M059J (cell line): ENCODE measurements around the gene DDX53. TPM values are rescaled to one million over a fixed set of nuclear protein-coding genes. Genes with fewer than 3 reads are reported as not detected.

ENCODE experiments used
- DNase-seq: peaks from one replicate; pipeline ENCODE4 v3.0.0-alpha.2; 2012; ENCODE audit warnings: low read depth
- total RNA-seq: library from RNA; depleted of rRNA; stranded (reverse); fragments of >200 nt; shearing (Covaris generic); gene quantifications from 2 replicates; pipeline ENCODE4 v1.2.3, GENCODE V29; 2014; rRNA removed

The DDX53 gene
- total RNA-seq, result 0.81 and 1.6 TPM in 2 replicates

- DNase-seq, result peak; percentile 54
These were observed at the start of gene DDX53 for GRCh38 chrX:22999696-23000223. TSS of gene DDX53 (plus strand) at chrX:22999960. CDS start at chrX:23000058, 98 bp downstream.

DNA sequence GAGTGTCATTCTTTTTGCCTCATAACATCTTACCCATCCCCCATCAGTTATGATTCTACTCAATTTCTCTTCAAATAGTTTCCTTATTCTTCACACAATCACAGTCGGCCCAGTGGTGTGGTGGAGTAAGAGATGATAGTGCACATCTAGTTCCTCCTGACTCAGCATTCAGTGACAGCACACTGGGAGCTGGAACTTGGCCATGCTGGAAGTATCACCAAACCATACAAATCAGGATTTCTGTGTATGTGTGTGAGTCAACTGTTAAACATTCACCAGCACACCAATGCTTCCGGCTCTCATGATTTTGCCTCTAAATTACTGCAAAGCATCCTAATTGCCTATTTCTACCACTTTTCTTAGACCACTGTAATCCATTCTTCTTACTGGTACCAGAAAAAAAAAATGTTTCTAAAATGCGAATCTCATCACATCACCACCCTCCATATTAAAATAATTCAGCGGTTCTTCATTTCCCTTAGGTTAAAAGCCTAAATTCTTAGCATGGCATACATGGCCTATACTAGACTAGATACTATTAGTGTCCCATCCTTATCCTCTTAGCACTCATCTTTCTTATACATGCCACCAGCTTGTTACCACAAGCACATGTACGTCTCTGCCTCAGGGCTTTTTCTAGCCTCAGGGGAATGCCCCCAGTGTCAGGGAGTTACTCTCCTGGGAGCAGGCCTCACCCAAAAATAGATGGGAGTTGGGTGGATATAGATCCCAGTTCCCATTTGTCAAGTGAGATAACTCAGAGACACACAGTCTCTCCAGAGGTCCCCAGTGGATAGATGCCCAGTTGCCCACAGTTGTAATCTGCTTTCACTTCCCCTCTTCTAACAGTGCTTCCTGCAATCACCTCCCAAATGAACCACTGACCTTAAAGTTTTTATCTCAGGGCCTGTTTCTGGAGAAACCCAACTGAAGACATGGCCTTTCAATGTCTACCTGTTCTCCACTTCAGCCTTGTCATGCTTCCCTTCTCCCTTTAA lies 49.2 kb upstream of the DDX53 start:
- peak; percentile 89 for DNase-seq

GRCh38 chrX:22952010-22952409 lies 47.8 kb upstream of the DDX53 start:
- peak; percentile 51 for DNase-seq

GRCh38 chrX:22958250-22958649 lies 41.5 kb upstream of the DDX53 start:
- DNase-seq, result no peak

DNA sequence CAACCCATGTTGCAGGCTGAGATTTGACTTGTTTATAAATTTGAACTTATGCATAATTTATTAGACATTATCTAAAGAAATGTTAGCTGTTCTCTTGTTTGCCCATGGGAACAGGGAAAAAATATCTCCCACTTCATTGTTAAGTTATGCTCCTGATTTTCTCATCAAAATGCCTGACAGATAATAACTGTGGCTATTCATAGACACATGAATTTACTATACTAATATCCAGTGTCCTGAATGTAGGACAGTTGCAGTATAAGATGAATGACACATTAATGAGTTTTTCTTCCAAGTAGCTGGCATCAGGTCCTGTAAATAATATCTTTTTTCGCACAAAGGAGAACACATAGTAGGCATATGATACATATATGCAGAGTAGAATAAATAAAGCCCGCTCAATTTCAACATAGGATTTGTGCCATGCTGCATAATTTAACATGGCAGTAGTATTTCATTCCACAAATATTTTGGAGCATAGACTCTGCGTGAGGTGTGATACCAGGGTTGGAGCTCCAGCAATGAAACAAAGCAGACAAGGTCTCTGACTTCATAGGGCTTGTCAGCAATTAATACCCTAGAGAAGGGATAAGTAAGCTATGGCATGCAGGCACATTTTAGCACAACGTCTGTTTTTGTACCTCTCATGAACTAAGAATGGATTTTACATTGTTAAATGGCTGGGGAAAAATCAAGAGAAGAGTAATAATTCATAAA lies 40.4 kb upstream of the DDX53 start:
- DNase-seq, result no peak

DNA sequence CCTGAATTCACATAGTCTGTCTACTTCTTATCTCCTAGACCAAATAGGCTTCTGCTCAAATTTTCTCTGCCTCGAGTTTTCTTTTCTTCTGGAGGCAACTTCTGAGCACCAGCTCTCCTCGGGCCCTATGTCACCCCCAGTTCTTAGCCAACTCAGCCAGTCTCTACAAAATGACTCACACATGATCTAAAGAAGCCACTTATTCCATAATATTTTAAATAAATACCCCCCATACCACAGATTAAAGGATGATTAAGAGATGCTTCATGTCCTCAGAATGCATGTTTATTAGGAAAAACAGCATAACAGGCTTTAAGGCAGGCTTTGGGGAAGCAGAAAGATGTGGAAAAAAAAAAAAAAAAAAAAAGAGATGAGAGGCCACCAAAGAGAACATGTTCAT lies 36.6 kb upstream of the DDX53 start:
- DNase-seq, result no peak

GRCh38 chrX:22968494-22968893 lies 31.3 kb upstream of the DDX53 start:
- DNase-seq, result no peak

GRCh38 chrX:22969411-22969810 lies 30.3 kb upstream of the DDX53 start:
- no peak for DNase-seq

GRCh38 chrX:22970861-22971260 lies 28.9 kb upstream of the DDX53 start:
- DNase-seq, result no peak

- DNase-seq, result no peak
These were observed 25.1 kb upstream of the DDX53 start for GRCh38 chrX:22974616-22975015.

- no peak for DNase-seq
These were observed 24.0 kb upstream of the DDX53 start for GRCh38 chrX:22975786-22976185.

- DNase-seq, result no peak
These were observed 13.8 kb upstream of the DDX53 start for GRCh38 chrX:22985958-22986357.

DNA sequence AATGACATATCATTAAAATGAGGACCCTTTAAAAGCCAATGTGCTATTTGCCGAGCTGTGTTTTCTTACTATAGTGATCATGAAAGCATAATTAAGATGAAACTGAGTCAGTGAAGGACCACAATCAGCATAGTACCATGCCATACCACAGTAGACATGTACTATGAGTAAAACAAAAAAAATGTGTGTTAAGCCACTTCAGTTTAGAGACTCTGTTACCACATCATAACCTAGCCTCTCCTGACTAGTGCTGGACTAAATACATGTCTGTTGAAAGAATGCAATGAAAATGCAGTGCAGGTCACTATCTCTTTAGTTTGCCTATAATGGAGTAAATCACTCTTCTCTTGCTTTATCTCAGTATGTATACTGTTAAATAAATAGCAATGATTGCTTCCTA lies 12.3 kb upstream of the DDX53 start:
- peak; percentile 18 for DNase-seq

DNA sequence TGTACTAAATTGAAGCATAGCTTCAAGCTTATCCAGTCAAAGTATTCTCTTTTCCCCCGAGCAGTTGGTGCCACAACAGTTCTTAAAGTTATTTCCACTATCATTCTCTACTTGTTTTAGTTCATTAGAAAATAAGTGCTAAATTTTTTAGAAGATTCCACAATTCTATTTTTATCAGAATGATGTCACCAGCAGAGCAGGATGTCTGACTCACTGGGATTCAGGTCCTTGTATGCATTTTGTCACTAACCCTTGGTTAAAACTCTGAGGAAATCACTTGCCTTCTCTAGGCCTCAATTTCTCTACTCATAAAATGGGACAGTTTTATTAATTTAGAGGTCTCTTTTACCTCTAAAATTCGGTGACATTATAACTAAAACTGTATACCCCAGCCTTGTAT lies 3.4 kb downstream of the DDX53 start:
- DNase-seq, result peak; percentile 38

- DNase-seq, result peak; percentile 25
These were observed 8.8 kb downstream of the DDX53 start for GRCh38 chrX:23008431-23009099.

GRCh38 chrX:23012162-23012561 lies 12.4 kb downstream of the DDX53 start:
- peak; percentile 4 for DNase-seq

DNA sequence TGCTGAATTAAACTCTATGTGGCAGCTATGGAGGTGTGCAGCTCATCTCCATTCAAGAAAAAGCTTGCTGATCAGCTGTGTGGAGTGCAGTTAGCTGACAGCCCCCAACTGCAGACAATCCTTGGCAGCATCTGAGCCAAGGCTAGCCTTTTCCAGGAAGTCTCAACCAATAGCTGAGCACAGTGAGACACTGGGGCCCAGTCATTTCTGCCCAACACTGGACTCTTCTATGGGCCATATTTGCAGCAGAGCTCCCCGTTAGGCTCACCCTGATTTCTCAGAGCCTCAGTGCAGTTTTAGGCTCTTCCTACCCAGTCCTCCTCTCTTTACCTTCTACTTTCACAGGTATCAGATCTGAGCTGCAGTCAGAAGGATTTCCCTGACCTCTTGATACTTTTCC lies 12.9 kb downstream of the DDX53 start:
- DNase-seq, result no peak

DNA sequence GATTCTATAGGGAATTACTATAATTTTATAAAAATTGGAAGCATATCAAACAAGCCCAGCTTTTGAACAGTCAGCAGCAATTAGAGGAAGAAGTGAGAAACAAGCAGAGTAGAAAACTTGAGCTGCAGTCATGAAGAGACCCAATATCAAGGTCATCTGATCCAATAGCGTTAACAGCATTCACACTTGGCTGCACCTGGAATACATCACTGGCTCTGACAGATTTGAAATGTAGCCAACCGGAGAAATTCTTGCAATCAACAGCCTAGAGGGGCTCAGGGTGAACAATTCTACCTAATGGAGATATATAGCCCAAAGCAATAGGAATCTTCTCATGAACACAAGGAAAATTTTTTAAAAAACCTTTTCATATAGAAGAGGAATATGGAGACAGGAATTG lies 13.6 kb downstream of the DDX53 start:
- no peak for DNase-seq

DNA sequence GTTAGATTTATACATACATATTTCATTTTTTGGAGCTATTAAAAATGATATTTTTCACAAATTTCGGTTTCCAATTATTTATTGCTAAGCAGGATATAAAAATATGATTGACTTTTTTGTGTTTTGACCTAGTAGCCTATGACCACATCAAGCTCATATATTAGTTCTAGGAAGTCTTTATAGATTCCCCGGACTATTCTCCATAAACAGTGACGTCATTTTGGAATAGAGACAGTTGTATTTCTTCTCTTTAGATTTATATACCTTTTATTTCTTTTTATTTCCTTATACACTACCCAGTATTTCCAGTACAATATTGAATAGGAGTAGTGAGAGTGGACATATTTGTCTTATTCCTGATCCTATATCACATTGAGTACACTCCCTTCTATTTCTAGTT lies 31.8 kb downstream of the DDX53 start:
- no peak for DNase-seq

DNA sequence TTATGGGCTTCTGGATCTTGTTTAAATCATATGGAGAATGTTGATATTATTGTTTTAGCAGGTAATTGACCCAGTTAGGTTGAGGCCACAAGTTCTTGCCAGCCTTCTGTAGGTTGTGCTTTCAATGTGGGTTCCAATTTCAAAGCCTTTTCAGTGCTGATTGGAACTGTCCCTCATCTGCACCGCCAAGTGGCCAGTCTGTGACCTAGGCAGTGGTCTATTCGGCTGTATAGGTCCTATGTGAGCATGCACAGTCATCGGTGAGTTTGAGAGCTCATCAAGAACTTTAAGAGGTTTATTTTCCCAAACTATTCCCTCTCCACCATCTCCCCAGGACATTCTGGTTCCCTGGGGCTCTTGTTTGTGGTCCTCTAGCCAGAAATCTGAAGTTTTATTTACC lies 35.7 kb downstream of the DDX53 start:
- DNase-seq, result no peak

DNA sequence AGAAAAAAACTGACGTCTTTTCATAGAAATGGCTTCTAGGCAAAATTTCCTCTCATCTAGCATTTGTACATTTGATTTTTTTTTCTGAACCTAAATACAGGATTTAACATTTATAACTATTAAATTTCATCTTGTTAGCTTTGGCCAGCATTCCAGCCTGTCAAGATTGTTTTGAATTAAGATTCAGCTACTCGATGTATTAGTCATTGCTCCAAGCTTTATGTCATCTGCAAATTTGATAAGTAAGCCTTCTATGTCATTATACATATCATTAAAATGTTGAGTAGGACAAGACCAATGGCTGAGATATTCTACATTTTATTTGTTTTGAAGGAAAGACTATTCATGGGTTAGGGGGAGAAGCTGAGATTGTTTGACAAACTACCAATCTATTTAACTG lies 46.7 kb downstream of the DDX53 start:
- no peak for DNase-seq
